KOPT-K1 (cell line): ENCODE results near the gene CAMK2A.

Experiments used
- H3K27ac ChIP-seq: fragments of 200-600 bp; sonication (generic); 2 replicates; pipeline ENCODE4 v1.5.1; 2016; ENCODE audit warnings: antibody characterized with exemption, mild to moderate bottlenecking, low read depth, low read length; ENCODE audit not compliant: poor library complexity, severe bottlenecking
- H3K36me3 ChIP-seq: fragments of 200-600 bp; sonication (generic); 2 replicates; pipeline ENCODE4 v1.5.1; 2017; ENCODE audit warnings: antibody characterized with exemption, mild to moderate bottlenecking, low read length, moderate library complexity; ENCODE audit not compliant: insufficient read depth
- H3K9me3 ChIP-seq: fragments of 200-600 bp; sonication (generic); 2 replicates; pipeline ENCODE4 v1.5.1; 2017; ENCODE audit warnings: antibody characterized with exemption, low read length, mild to moderate bottlenecking; ENCODE audit not compliant: insufficient read depth, poor library complexity, severe bottlenecking

Gene CAMK2A

DNA sequence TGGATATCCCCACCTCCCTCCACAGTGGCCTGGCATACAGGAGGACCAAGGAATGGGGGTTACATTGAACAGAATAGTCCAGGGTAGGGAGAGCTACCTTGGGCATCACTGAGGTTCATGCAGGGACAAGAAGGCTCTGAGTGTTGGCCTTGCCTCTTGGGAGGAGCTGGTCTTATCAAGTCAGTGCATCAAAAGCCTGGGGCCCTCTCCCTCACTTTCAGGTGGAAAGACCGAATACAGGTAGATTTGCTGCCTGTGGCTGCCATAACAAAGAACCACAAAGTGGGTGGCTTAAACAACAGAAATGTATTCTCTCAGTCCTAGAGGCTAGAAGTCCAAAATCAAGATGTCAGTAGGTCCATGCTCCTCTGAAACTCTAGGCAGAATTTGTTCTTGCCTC lies 31.6 kb upstream of the CAMK2A start:
- Histone ChIP-seq H3K27ac (no peak overlapping the region), H3K9me3 (no peaks in the 10 kb centered on the region), H3K36me3 (no peaks in the 10 kb centered on the region)

DNA sequence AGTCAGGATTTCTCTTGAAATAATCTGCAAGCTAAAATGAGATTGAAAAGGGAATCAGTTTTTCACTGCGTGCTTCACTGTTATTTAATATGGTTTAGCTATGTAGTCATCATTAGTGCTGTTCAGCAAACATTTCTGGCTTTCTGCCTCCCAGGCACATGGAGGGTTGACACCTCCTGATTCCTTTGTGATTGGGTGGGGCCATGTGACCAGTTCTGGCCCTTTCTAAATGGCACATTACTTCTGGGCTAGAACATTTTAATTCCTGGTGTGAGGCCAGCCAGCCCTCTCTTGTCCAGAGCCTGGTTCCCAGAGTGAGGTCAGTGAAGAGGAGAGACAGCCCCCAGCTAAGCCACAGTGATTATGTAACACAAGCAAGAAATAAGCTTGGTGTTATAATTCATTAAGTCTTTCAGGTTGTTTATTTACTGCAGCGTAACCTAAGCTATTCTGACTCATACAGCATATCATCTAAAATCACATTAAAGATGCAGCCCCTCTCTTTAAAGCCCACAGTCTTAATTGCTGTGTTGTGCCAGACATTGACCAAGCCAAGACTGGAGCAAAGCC lies 30.6 kb upstream of the CAMK2A start:
- Histone ChIP-seq H3K9me3 (no peaks in the 10 kb centered on the region), H3K36me3 (no peaks in the 10 kb centered on the region), H3K27ac (no peak overlapping the region)

DNA sequence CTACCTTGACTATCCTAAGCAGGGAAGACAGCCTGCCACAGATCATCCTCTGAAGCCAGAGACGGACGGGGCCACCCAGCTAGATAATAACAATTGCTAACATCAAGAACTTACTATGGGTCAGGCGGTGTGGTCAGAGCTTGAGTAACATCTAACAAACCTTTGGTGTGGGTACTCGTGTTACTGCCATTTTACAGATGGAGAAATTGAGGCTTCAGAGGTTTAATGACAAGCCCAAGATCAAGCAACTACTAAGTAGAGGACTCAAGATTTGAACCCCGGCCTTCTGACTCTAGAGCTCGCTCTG lies 29.9 kb upstream of the CAMK2A start:
- Histone ChIP-seq H3K9me3 (no peaks in the 10 kb centered on the region), H3K36me3 (no peaks in the 10 kb centered on the region), H3K27ac (no peak overlapping the region)

DNA sequence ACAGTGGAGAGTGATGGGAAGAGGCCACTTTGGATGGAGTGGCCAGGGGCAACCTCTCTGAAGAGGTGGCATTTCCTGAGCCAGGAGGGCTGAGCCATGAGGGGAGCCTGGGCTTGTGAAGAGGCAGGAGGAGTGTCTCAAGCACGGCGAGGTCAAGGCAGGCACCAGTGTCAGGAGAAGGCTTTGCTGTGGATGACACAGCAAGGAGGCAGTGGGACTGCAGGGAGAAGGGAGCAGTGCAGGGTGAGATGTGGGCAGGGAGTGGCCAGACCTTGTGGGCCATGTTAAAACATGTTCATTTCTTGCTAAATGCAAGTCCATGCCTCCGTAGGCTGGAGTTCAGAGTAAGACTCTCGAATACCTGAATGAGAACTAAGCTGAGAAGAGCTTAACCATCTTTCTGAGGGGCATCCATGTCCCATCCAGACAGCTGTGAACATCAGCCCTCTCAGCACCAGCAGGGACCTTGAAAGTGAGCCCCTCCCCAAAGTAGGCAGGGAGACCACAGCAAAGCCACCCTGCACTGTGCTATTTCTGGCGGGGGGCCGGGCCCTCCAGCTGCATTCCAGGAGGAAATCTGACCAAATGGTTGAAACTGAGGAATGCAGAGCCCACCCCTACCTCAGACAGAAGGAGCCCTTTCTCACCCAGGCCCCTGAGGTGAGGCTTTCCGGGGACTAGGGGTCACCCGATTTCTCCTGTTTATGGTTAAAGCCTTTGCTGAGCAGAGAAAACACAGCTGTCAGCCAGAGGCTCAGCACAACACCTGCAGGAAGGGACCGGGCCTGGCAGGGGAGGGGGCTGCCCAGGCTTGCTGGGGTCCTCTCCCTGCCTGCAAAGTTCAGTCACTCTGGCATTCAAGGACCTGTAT lies 29.3 kb upstream of the CAMK2A start:
- no peaks in the 10 kb centered on the region for H3K9me3 ChIP-seq
- H3K27ac ChIP-seq = no peak overlapping the region
- H3K36me3 ChIP-seq = no peaks in the 10 kb centered on the region

DNA sequence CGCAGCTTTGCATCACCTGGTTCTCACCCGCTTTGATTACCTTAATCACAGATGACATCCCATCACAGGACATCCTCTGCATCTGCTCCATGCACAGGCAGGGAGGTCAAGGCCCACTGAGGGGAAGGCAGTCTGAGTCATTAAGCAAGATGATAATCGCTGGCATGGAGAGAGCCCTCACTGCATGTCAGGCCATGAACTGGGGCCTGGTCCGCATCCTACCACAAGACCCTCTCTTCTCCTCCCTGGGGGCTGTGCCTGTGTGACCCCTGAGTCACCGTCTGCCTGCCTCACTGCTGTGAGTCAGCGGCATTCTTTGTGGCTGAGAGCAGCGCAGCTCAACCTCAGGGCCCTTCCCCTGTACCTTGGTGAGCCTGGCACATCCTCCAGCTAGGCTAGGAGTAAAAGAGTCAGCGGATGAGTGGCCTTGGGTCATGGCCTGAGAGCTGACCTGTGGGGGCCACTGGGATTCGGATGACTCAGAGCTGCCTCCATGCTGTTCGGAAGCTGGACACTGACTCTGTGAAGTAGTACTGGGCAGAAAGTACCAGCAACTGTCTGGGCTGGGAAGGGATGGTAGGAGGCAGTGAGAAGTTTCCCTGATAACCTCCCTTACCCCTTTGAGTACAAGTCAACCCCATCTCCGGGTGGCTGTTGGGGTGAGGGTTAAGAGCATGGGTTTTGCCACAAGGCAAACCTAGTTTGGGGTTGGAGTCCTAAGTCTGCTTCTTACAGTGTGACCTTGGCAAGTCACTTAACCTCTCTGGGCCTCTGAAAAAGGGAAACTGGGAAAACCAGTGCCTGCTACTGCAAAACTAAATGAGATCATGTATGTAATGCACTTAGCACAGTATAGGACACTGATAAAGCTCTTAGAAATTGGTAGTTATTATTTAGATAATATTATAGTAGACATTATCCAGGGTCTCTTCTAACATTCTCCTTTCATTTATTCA lies 27.8 kb upstream of the CAMK2A start:
- Histone ChIP-seq H3K9me3 (no peaks in the 10 kb centered on the region), H3K36me3 (no peaks in the 10 kb centered on the region), H3K27ac (no peak overlapping the region)

DNA sequence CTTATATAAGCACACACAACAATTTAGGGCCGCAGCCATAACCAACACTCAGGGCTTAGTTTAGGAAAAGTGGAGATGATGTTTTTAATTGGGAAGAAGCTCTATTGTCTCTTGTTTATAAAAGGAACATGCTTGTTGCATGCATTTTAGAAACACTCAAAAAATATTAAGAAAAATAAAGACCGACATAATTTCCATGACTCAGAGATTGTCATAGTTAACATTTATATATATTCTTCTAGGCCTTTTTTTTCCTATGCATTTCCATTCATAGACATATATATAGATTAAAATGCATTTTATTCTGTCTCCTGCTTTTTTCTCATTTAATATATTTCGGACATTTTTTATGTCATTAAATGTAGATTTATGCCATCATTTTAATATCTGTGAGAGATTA lies 26.7 kb upstream of the CAMK2A start:
- H3K9me3 ChIP-seq = no peaks in the 10 kb centered on the region
- no peaks in the 10 kb centered on the region for H3K36me3 ChIP-seq
- no peak overlapping the region for H3K27ac ChIP-seq

DNA sequence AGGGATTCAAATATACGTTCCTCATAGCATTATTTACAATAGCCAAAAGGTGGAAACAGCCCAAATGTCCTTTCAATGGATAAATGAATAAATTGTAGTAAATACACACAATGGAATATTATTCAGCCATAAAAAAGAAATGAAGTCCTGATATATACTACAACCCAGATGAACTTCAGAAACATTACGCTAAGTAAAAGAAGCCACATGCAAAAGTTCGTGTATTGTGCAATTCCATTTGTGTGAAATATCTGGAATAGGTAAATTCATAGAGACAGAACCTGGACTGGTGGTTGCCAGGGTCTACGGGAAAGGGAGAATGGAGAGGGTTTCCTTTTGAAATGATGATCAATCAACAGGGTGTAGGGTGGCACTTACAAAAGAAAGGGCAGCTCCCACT lies 25.7 kb upstream of the CAMK2A start:
- no peak overlapping the region for H3K27ac ChIP-seq
- no peaks in the 10 kb centered on the region for H3K9me3 ChIP-seq
- no peaks in the 10 kb centered on the region for H3K36me3 ChIP-seq

DNA sequence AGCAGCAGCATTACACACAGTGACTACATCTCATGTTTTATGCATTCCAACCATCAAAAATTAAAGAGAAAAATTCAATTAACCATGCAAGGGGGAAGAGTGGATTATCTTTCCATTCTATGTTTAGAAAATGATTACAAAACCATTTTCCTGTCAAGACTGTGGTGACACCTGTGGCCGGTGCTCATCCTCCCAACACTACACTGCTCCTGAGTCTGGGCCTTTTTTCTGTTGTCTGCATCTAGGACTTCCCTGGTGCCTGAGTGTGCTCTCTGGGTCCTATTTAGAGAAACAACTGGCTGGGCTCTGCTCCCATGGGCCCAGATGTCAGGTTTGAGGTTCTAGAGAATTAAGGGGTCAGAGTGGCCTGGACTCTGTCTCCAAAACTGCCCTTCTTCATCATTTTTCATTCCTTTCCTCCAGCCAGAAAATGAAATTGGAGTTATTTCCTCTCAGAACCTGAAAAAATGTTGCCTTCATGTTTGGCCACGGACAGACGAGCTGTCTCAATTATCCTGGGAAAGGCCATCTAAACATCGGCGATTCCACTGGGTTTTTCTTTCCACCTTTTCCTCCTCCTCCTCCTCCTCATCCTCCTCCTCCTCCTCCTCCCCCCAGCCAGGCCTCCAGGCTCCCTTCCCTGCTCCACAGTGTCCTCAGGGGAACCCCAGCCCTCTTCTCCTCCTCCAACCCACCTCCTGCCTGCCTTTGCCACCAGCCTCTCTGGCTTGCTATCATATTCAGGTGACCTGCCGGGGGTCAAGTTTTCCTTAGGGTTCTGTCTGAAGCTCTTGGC lies 24.5 kb upstream of the CAMK2A start:
- H3K27ac ChIP-seq = no peak overlapping the region

DNA sequence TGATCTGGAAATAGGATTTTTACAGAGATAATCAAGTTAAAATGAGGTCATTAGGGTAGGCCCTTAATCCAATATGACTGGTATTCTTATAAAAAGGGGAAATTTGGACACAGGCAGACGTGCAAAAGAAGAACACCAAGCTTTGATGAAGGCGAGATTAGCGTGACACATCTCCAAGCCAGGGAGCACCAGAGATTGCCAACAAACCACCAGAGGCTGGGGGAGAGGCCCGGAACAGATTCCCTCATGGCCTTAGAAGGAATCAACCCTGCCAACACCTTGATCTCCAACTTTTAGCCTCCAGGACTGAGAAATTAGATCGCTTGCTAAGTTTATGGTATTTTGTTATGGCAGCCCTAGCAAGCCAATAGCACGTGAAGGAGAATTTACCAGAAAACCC lies 23.9 kb upstream of the CAMK2A start:
- H3K36me3 ChIP-seq = no peaks in the 10 kb centered on the region
- no peak overlapping the region for H3K27ac ChIP-seq
- no peaks in the 10 kb centered on the region for H3K9me3 ChIP-seq

More for the DNA sequence above, 24.5 kb upstream of the CAMK2A start:
- Histone ChIP-seq H3K9me3 (no peaks in the 10 kb centered on the region), H3K36me3 (no peaks in the 10 kb centered on the region)

DNA sequence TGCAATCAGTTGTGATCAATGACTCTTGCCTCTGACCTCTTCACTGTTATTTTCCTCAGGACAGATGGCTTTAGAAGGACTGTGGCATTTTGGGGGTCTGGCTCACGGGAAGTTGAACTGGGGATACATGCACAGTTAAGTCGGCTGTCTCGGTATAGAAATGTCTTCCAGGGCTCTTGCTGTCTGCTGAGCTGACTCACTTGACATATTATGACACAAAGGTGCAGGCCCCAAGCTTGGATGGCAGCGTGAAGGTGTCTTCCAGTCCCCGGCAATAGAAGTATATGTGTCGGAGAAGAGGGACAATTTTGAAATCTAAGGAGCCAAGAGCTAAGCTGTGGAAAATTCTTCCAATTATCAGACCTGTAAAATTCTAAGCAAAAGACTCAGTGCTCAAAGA lies 22.9 kb upstream of the CAMK2A start:
- H3K36me3 ChIP-seq = no peaks in the 10 kb centered on the region
- no peaks in the 10 kb centered on the region for H3K9me3 ChIP-seq
- no peak overlapping the region for H3K27ac ChIP-seq

DNA sequence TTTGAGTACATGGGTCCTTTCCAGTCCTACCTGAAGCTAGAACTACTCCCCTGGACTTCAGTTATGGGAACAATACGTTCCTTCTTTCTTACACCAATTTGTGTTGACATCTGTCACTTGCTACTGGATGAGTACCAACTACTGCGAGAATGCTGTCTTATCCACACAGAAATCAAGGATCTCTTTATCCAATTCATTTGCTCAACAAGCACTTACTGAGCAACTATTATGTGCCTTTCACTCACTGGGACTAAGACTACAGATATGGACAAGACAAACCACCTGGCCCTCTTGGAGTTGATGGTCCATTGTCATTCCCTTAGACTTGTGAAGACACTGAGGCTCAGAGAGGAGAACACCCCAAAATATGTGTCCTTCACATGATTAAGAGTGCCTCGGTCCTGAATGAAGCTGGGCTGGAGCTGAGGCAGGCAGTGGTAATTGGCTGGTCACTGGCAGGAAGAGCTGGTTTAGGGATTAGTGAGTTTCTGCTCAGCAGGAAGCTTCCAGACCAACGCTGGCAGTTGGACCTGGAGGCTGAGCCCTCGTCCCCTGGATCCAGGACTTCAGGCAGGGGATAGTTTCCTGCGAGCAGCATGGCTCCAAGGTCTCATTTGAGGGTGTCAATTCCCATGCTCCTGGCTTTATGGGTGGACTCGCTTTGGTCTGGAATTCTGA lies 21.6 kb upstream of the CAMK2A start:
- Histone ChIP-seq H3K27ac (no peak overlapping the region), H3K36me3 (no peaks in the 10 kb centered on the region), H3K9me3 (no peaks in the 10 kb centered on the region)

DNA sequence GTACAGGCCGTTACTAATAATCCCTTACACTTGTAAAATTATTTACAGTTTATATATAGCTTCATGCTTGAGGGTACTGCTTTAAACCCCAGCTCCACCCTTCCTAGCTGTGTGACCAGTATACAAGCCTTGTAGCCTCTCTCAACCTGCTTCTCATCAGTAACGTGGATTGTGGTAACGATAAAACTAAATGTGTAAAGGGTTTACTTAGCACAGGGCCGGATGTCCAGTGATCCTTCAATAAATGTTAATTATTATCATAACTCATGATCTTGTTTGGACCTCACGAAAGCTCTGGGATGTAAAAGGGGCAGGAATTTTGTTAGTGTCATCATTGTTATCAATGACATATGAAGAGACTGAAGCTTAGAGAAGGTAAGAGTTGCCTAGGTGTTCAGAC lies 20.7 kb upstream of the CAMK2A start:
- Histone ChIP-seq H3K36me3 (no peaks in the 10 kb centered on the region), H3K27ac (no peak overlapping the region), H3K9me3 (no peaks in the 10 kb centered on the region)

DNA sequence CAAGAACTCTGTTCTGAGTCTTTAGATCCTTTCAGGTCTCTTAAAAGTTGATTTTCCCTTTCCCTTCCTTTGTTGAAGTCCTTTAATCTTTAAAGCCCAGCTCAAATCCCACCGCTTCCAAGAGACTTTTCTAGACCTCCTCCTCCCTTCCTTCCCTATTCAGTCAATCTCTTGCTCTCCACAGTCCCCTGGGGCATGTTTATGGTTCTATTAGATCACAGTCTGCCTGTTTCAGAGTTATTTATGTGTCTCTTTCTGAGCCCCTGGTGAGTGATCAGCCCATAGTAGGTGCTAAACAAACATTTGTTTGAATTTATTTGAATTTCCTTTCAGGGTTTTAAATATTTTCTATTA lies 20.3 kb upstream of the CAMK2A start:
- Histone ChIP-seq H3K27ac (no peak overlapping the region), H3K36me3 (no peaks in the 10 kb centered on the region), H3K9me3 (no peaks in the 10 kb centered on the region)

DNA sequence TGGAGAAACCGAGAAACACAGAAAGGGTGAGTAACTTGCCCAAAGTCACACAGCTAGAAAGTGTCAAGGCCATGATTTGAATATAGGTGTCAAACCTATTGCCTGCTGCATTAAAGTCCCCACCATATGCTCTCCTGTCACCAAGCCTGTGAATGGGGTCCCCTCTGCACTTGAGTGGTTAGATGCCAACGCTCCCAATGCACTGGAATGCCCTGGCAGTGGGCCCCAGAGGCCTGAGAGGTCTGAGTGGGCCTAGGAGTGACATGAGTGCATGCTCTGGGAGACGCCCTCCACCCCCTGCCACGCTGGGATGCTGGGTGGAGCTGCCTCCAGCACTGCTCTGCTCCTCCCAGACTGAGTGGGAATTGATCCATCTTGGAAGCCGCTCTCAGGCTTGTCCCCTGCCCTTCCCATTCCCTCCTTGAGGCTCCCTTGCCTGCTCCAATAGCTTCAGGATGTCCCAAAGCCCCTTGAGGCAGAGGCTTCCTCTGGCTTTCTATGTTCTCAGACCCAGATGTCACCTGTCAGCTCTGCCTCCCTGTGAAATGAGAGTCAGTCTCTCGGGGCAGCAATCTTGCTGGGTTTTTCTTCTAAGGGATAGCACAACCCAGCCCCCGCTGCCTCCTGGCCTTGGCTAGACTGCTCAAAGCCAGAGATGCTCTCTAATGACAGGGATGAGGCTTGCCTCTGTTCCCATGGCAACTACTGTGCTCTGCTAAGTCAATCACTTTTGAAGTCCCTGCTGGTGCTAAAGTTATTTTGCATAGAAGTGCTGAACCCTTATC lies 19.7 kb upstream of the CAMK2A start:
- no peaks in the 10 kb centered on the region for H3K36me3 ChIP-seq
- H3K27ac ChIP-seq = no peak overlapping the region
- no peaks in the 10 kb centered on the region for H3K9me3 ChIP-seq
